HepG2 (cell line): ENCODE results near the gene TMC4. TPM values are rescaled to one million over a fixed set of nuclear protein-coding genes. Genes with fewer than 3 reads are reported as not detected.

Source experiments
- ARID5B ChIP-seq: IDR thresholded peaks from 2 replicates; pipeline ENCODE4 v1.4.0; 2020; ENCODE audit warnings: mild to moderate bottlenecking, missing genetic modification reagents
- BORCS8-MEF2B ChIP-seq: sonication (generic); formaldehyde crosslinking; IDR thresholded peaks from 2 replicates; pipeline ENCODE4 v1.8.0; 2022; ENCODE audit warnings: mild to moderate bottlenecking, missing genetic modification reagents
- CAMTA2 ChIP-seq: sonication (generic); formaldehyde crosslinking; IDR thresholded peaks from 2 replicates; pipeline ENCODE4 v1.4.0; 2020; ENCODE audit warnings: mild to moderate bottlenecking, missing genetic modification reagents, borderline replicate concordance
- HINFP ChIP-seq: sonication (generic); formaldehyde crosslinking; IDR thresholded peaks from 2 replicates; pipeline ENCODE4 v1.4.0; 2020; ENCODE audit warnings: low read depth, mild to moderate bottlenecking, missing genetic modification reagents
- KDM6A ChIP-seq: IDR thresholded peaks from 2 replicates; pipeline ENCODE4 v1.6.1; 2016; ENCODE audit warnings: low read depth
- MED1 ChIP-seq: sonication (generic); formaldehyde crosslinking; IDR thresholded peaks from 2 replicates; pipeline ENCODE4 v1.4.0; 2020; ENCODE audit warnings: missing genetic modification reagents
- MLXIP ChIP-seq: sonication (generic); formaldehyde crosslinking; IDR thresholded peaks from 2 replicates; pipeline ENCODE4 v1.9.0; 2021; ENCODE audit warnings: missing genetic modification reagents, borderline replicate concordance
- ZFP62 ChIP-seq: sonication (generic); formaldehyde crosslinking; IDR thresholded peaks from 2 replicates; pipeline ENCODE4 v1.4.0; 2020; ENCODE audit warnings: missing genetic modification reagents
- ZNF17 ChIP-seq: sonication (generic); formaldehyde crosslinking; IDR thresholded peaks from 2 replicates; pipeline ENCODE4 v1.5.0; 2020; ENCODE audit warnings: mild to moderate bottlenecking, missing genetic modification reagents
- ZNF20 ChIP-seq: sonication (generic); formaldehyde crosslinking; IDR thresholded peaks from 2 replicates; pipeline ENCODE4 v1.4.0; 2020; ENCODE audit warnings: mild to moderate bottlenecking, moderate library complexity, missing genetic modification reagents
- ZNF264 ChIP-seq: sonication (generic); formaldehyde crosslinking; IDR thresholded peaks from 2 replicates; pipeline ENCODE4 v1.4.0; 2020; ENCODE audit warnings: missing genetic modification reagents
- ZNF646 ChIP-seq: sonication (generic); formaldehyde crosslinking; IDR thresholded peaks from 2 replicates; pipeline ENCODE4 v1.9.0; 2021; ENCODE audit warnings: mild to moderate bottlenecking, missing genetic modification reagents
- ZNF792 ChIP-seq: IDR thresholded peaks from 2 replicates; pipeline ENCODE4 v1.6.1; 2016
- ZNF850 ChIP-seq: sonication (generic); formaldehyde crosslinking; conservative IDR thresholded peaks from 2 replicates; pipeline ENCODE4 v1.9.0; 2021; ENCODE audit warnings: mild to moderate bottlenecking, missing genetic modification reagents
- polyA plus RNA-seq, 8 experiments: library from polyadenylated mRNA; depleted of rRNA in 3 of 8; stranded (reverse) in 7 of 8; unstranded in 1 of 8; fragments of >200 nt; fragmentation: Illumina TruSeq in 4 of 8; extraction: Trizol in 4 of 8; gene quantifications; 2 replicates each; pipeline versions ENCODE4 v1.2.1 to v1.2.3, GENCODE V29; 2011 to 2016; ENCODE audit warnings: low read depth in 4 of 8, missing spikeins in 1 of 8, mixed read lengths in 1 of 8; ENCODE audit not compliant: insufficient read depth in 1 of 8
- total RNA-seq, 5 experiments: library from RNA; depleted of rRNA; stranded (reverse); fragments of >200 nt; fragmentation: Illumina TruSeq; extraction: Trizol; gene quantifications; 2 replicates each; pipeline ENCODE4 v1.2.3, GENCODE V29; 2016; ENCODE audit warnings: low read depth in 1 of 5

The TMC4 gene
- total and polyA plus RNA-seq, 2 of the 13 experiments (the other 11 are each of a cell fraction or from before 2014, with no cell fraction given), result 0.13 to 0.24 TPM

- TF ChIP-seq MLXIP (CRISPR knock-in tag), result no peak
- no peak for TF ChIP-seq ZNF20
- TF ChIP-seq HINFP, result peak; percentile 68; the same call in 1 of the 2 replicates
- no peak for TF ChIP-seq ZNF646 (CRISPR knock-in tag)
- peak; percentile 39; the same call in 1 of the 2 replicates for TF ChIP-seq BORCS8-MEF2B (CRISPR knock-in tag)
- peak; percentile 29; the same call in 1 of the 2 replicates for TF ChIP-seq CAMTA2 (CRISPR knock-in tag)
- peak; percentile 5; the same call in 1 of the 2 replicates for TF ChIP-seq ZNF792 (CRISPR knock-in tag)
- TF ChIP-seq ZNF850 (CRISPR knock-in tag), result no peak
- no peak; the same call in 1 of the 2 replicates for TF ChIP-seq ARID5B
- TF ChIP-seq ZNF264 (CRISPR knock-in tag), result 0 out of 2 replicates have a peak, but pooled peaks have one; percentile 22
- TF ChIP-seq KDM6A (CRISPR knock-in tag), result no peak
- TF ChIP-seq ZFP62 (CRISPR knock-in tag), result no peak
- TF ChIP-seq ZNF17 (CRISPR knock-in tag), result no peak
- no peak for TF ChIP-seq MED1 (CRISPR knock-in tag)
Observed at GRCh38 chr19:54159352-54160181, 13.4 kb downstream of the TMC4 start, which contains the start of gene LENG1 (continued).
